Endothelial cell of umbilical vein (primary cell): ENCODE results near the gene CLPTM1L. TPM values are rescaled to one million over a fixed set of nuclear protein-coding genes. Genes with fewer than 3 reads are reported as not detected.

Source experiments
- BruUV-seq: library from RNA; stranded (reverse); fragments of 400-500 nt; replicated peaks from 2 replicates; lab custom pipeline; 2021; lab: Mats Ljungman, UMichigan
- CTCF ChIA-PET: fragments of 300-600, 350-600 bp; sonication (Branson Sonifier 250); formaldehyde crosslinking; loops from one replicate; lab custom pipeline; 2021; ENCODE audit warnings: antibody characterized with exemption, inconsistent platforms; lab: Charles Lee
- POLR2A ChIA-PET: fragments of 300-600, 350-600 bp; sonication (Branson Sonifier 250); formaldehyde crosslinking; loops from one replicate; lab custom pipeline; 2021; ENCODE audit warnings: antibody characterized with exemption, inconsistent platforms; lab: Charles Lee
- DNase-seq: peaks from one replicate; pipeline ENCODE4 v3.0.0-alpha.2; 2011; ENCODE audit warnings: low read depth, low spot score
- FAIRE-seq: peaks from 2 replicates; lab custom pipeline; 2011; peaks lifted over from hg19 to GRCh38; lab: Jason Lieb, UNC
- H2AFZ ChIP-seq: 2 replicates; pipeline ENCODE4 v1.6.0; 2012; ENCODE audit warnings: low read depth, low read length, control low read depth, inconsistent platforms
- H3K27ac ChIP-seq: 2 replicates; pipeline ENCODE4 v1.5.1; 2011; ENCODE audit warnings: low read depth, mild to moderate bottlenecking, control low read depth, low read length, moderate library complexity; ENCODE audit not compliant: insufficient read depth
- H3K27me3 ChIP-seq, 2 experiments: 2 replicates each; pipeline versions ENCODE4 v1.6.0 to v1.6.1; 2011; ENCODE audit warnings: low read length in 2 of 2, mixed read lengths in 1 of 2; ENCODE audit not compliant: control insufficient read depth in 2 of 2, insufficient read depth in 2 of 2
- H3K36me3 ChIP-seq, 2 experiments: 2 replicates in 1 of 2; 3 replicates in 1 of 2; pipeline ENCODE4 v1.5.1; 2011; ENCODE audit warnings: low read length in 2 of 2, mild to moderate bottlenecking in 1 of 2, moderate library complexity in 1 of 2; ENCODE audit not compliant: control insufficient read depth in 2 of 2, insufficient read depth in 2 of 2; ENCODE audit errors: extremely low read depth in 1 of 2
- H3K4me1 ChIP-seq: 3 replicates; pipeline ENCODE4 v1.5.1; 2011; ENCODE audit warnings: mild to moderate bottlenecking, low read length; ENCODE audit not compliant: control insufficient read depth, insufficient read depth; ENCODE audit errors: extremely low read depth
- H3K4me2 ChIP-seq: 2 replicates; pipeline ENCODE4 v1.6.1; 2011; ENCODE audit warnings: low read length, control low read depth, mixed read lengths; ENCODE audit not compliant: insufficient read depth
- H3K4me3 ChIP-seq, 3 experiments: fragments of 200-600 bp in 1 of 3; sonication (generic), shearing (Covaris generic) in 1 of 3; replicated peaks in 1 of 3; 2 replicates each; pipeline ENCODE4 v1.5.1; 2011 to 2016; ENCODE audit warnings: control low read depth in 3 of 3, low read length in 3 of 3, mild to moderate bottlenecking in 2 of 3, inconsistent platforms in 1 of 3, low read depth in 1 of 3, moderate library complexity in 1 of 3; ENCODE audit not compliant: insufficient read depth in 1 of 3
- H3K79me2 ChIP-seq: 2 replicates; pipeline ENCODE4 v1.6.0; 2012; ENCODE audit warnings: low read length, inconsistent platforms; ENCODE audit not compliant: control insufficient read depth, insufficient read depth
- H3K9ac ChIP-seq: replicated peaks from 2 replicates; pipeline ENCODE3; 2011; ENCODE audit warnings: low read length, control low read depth; ENCODE audit not compliant: insufficient read depth; ENCODE audit errors: extremely low read depth
- H3K9me1 ChIP-seq: replicated peaks from 3 replicates; pipeline ENCODE4 v1.6.0; 2011; ENCODE audit warnings: mild to moderate bottlenecking, low read length; ENCODE audit not compliant: control insufficient read depth, insufficient read depth; ENCODE audit errors: extremely low read depth
- H3K9me3 ChIP-seq: replicated peaks from 2 replicates; pipeline ENCODE4 v1.5.1; 2012; ENCODE audit warnings: low read length, inconsistent platforms; ENCODE audit not compliant: control insufficient read depth, insufficient read depth
- H4K20me1 ChIP-seq: replicated peaks from 2 replicates; pipeline ENCODE3; 2011; ENCODE audit warnings: mild to moderate bottlenecking, low read length; ENCODE audit not compliant: control insufficient read depth, insufficient read depth; ENCODE audit errors: extremely low read depth
- EZH2 ChIP-seq: IDR thresholded peaks from 2 replicates; pipeline ENCODE4 v1.6.1; 2012; ENCODE audit warnings: borderline replicate concordance, low read depth, mild to moderate bottlenecking, moderate library complexity, low read length, inconsistent platforms; ENCODE audit not compliant: severe bottlenecking
- FOS ChIP-seq: IDR thresholded peaks from 2 replicates; pipeline ENCODE4 v1.6.1; 2011; ENCODE audit warnings: mild to moderate bottlenecking, low read length, moderate library complexity, borderline replicate concordance; ENCODE audit not compliant: insufficient read depth
- GATA2 ChIP-seq: IDR thresholded peaks from 2 replicates; pipeline ENCODE4 v1.7.0; 2011; ENCODE audit warnings: low read depth, mild to moderate bottlenecking, moderate library complexity, mixed read lengths, low read length; ENCODE audit not compliant: insufficient read length, insufficient read depth
- JUN ChIP-seq: IDR thresholded peaks from 2 replicates; pipeline ENCODE4 v1.6.1; 2011; ENCODE audit warnings: borderline replicate concordance, low read depth; ENCODE audit not compliant: insufficient read length, insufficient read depth
- MYC ChIP-seq: IDR thresholded peaks from one replicate; pipeline ENCODE4 v1.6.1; 2011; ENCODE audit warnings: mild to moderate bottlenecking, low read depth, low read length
- POLR2A ChIP-seq: IDR thresholded peaks from 2 replicates; pipeline ENCODE4 v1.6.1; 2012; ENCODE audit warnings: low read depth, mild to moderate bottlenecking, control low read depth, low read length
- POLR2AphosphoS5 ChIP-seq: IDR thresholded peaks from 2 replicates; pipeline ENCODE4 v1.6.1; 2012; ENCODE audit warnings: low read depth, mild to moderate bottlenecking, control low read depth, low read length, moderate library complexity; ENCODE audit not compliant: insufficient read depth
- dilution Hi-C: fragments of 300-500 bp; cut with MboI; formaldehyde crosslinking; loops from one replicate; pipeline ENCODE4 v1.15.0; 2019; ENCODE audit warnings: low sequenced_read_pairs; ENCODE audit not compliant: extremely low pct_ligation_motif_present
- intact Hi-C: fragments of 100-400 bp; cut with micrococcal nuclease; formaldehyde crosslinking; loops from one replicate; pipeline ENCODE4 v1.10.0; 2022
- polyA plus RNA-seq, 4 experiments: library from polyadenylated mRNA; depleted of rRNA in 3 of 4; stranded (reverse) in 3 of 4; unstranded in 1 of 4; fragments of >200 nt; gene quantifications; 2 replicates each; pipeline versions ENCODE4 v1.2.1 to v1.2.3, GENCODE V29; 2011 to 2012; ENCODE audit warnings: missing spikeins in 1 of 4
- total RNA-seq: library from RNA; stranded (reverse); gene quantifications from 2 replicates; pipeline ENCODE4 v1.2.3, GENCODE V29; 2021
- TF ChIP-seq, protein P1 (sequence below): IDR thresholded peaks from 2 replicates; pipeline ENCODE4 v1.6.1; 2011; ENCODE audit not compliant: insufficient read depth, insufficient read length
- TF ChIP-seq, protein P2 (sequence below), 2 donors: IDR thresholded peaks; 1 replicate in 1 of 2; 2 replicates in 1 of 2; pipeline ENCODE4 v1.5.1; 2011; ENCODE audit warnings: low read length in 2 of 2, mild to moderate bottlenecking in 2 of 2, moderate library complexity in 2 of 2, control low read depth in 1 of 2, inconsistent platforms in 1 of 2, low read depth in 1 of 2; ENCODE audit not compliant: insufficient read depth in 1 of 2; ENCODE audit errors: extremely low read depth in 1 of 2

Gene CLPTM1L
- total and polyA plus RNA-seq, 2 donors (not counting 3 experiments of a cell fraction or from before 2014, with no cell fraction given): 116 to 191 TPM

DNA sequence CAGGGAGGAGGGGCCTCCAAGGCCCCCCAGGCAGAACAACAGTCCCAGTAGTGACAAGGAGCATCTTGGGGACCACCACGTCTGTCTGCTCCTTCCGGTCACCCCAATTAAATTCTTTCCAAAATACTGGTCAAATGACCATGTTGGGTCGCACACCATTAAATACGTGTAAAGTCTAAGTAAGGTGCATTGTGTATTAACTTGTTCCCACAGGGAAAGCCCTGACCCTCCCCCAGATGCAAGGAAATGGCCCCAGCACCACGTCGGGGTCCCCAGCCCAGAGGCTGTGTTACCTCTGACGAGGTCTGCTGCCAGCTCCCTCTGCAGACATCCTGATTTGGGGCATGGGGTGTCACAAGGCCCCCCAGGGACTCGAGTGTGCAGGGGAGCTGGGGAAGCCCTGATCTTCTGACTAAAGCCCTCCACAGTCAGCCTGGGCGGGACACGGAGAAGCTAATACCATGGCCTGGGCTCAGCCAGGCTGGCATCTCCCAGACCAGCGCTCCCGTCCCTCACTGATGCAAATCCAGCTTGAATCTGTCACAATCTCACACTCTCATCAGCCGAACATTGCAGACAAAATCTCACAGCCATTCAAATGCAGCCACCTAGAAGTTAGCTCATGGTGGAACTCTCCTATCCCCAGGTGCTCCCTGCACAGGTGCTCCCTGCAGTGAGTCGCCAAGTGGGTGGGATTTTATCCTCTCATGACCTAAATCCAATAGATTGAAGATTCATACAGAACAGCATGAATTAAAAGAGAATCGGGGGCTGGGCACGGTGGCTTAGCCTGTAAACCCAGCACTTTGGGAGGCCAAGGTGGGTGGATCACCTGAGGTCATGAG, 63.6 kb downstream of the CLPTM1L start:
- H3K9me1 ChIP-seq: no peaks in the 10 kb centered on the region
- H3K9ac ChIP-seq: no peak overlapping the region
- no peak for TF ChIP-seq JUN
- DNase-seq (no peak), FAIRE-seq (no peak)
- no peaks in the 10 kb centered on the region for H3K9me3 ChIP-seq
- H3K27ac ChIP-seq: no peak overlapping the region
- no peaks in the 10 kb centered on the region for H3K36me3 ChIP-seq
- H2AFZ ChIP-seq: no peak overlapping the region
- dilution Hi-C loops (no loop called here), intact Hi-C loops (no loop called here)
- no peaks in the 10 kb centered on the region for H3K4me1 ChIP-seq
- H4K20me1 ChIP-seq: no peaks in the 10 kb centered on the region
- CTCF ChIA-PET: no interaction called here
- H3K27me3 ChIP-seq: no peaks in the 10 kb centered on the region
- POLR2A ChIA-PET: no interaction called here
- BruUV-seq: no TSS peak
- H3K4me2 ChIP-seq: no peak overlapping the region
- no peak overlapping the region for H3K4me3 ChIP-seq
- H3K79me2 ChIP-seq: no peaks in the 10 kb centered on the region

DNA sequence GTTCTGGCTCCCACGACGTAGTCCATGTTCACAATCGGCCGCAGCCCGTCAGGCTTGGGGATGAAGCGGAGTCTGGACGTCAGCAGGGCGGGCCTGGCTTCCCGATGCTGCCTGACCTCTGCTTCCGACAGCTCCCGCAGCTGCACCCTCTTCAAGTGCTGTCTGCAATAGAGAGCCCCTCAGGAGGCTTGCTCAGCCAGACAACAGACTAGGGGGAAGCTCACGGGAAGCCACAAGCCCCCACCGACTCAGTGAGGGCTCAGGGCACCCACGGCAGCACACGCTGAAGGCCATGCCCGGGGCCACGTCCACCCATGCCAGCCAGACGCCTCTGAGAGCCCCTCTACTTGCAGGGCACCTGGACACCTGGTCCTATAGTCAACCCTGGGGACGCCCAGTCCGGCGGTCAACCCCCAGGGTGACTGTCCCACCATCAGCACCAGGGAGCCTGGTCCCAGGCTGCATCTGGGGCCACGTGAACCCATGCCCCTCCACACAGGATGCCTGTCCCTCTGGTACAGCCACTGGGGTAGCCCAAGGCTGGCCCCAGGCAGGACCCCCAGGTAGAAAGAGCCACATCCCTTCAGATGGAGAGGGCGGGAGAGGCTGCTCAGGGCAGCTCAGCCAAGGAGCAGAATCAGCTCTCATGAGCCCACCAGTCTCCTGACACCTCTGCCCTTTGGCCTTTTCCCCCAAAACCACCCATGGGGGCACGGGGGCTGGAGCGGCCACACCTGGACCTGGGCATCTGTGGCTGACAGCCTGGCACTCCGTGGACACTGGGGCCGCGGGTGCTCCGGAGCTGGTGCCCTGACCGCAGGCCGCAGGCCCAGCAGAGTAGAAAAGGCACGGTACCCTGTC, 64.5 kb downstream of the CLPTM1L start:
- BruUV-seq: no TSS peak
- ChIA-PET CTCF (no interaction called here), POLR2A (no interaction called here)
- no peaks in the 10 kb centered on the region for H3K4me1 ChIP-seq
- FAIRE-seq: no peak
- DNase-seq: no peak
- H2AFZ ChIP-seq: no peak overlapping the region
- no peak overlapping the region for H3K4me3 ChIP-seq
- H3K27me3 ChIP-seq: no peaks in the 10 kb centered on the region
- H3K4me2 ChIP-seq: no peak overlapping the region
- no peaks in the 10 kb centered on the region for H3K9me3 ChIP-seq
- no peaks in the 10 kb centered on the region for H3K79me2 ChIP-seq
- dilution Hi-C loops: no loop called here
- no peak overlapping the region for H3K27ac ChIP-seq
- TF ChIP-seq JUN: no peak
- TF ChIP-seq FOS: no peak
- no peak for TF ChIP-seq MYC
- TF ChIP-seq, protein P1, sequence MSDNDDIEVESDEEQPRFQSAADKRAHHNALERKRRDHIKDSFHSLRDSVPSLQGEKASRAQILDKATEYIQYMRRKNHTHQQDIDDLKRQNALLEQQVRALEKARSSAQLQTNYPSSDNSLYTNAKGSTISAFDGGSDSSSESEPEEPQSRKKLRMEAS: no peak
- no peak for TF ChIP-seq GATA2
- TF ChIP-seq EZH2: no peak
- TF ChIP-seq POLR2AphosphoS5: no peak
- TF ChIP-seq, protein P2, sequence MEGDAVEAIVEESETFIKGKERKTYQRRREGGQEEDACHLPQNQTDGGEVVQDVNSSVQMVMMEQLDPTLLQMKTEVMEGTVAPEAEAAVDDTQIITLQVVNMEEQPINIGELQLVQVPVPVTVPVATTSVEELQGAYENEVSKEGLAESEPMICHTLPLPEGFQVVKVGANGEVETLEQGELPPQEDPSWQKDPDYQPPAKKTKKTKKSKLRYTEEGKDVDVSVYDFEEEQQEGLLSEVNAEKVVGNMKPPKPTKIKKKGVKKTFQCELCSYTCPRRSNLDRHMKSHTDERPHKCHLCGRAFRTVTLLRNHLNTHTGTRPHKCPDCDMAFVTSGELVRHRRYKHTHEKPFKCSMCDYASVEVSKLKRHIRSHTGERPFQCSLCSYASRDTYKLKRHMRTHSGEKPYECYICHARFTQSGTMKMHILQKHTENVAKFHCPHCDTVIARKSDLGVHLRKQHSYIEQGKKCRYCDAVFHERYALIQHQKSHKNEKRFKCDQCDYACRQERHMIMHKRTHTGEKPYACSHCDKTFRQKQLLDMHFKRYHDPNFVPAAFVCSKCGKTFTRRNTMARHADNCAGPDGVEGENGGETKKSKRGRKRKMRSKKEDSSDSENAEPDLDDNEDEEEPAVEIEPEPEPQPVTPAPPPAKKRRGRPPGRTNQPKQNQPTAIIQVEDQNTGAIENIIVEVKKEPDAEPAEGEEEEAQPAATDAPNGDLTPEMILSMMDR (IDR thresholded peaks at IDR 0.05; ENCODE audit: extremely low read depth in 1 of 2, insufficient read depth in 1 of 2, low read depth in 1 of 2, low read length in 2 of 2): no peak
- no peak for TF ChIP-seq POLR2A
- no peaks in the 10 kb centered on the region for H3K36me3 ChIP-seq
- H3K9me1 ChIP-seq: no peaks in the 10 kb centered on the region
- no peak overlapping the region for H3K9ac ChIP-seq
- H4K20me1 ChIP-seq: no peaks in the 10 kb centered on the region
- intact Hi-C loops: no loop called here
